PFSK-1 (cell line): Measurements from ENCODE around the gene JAM3.

Experiments used
- FOXP2 ChIP-seq: optimal IDR thresholded peaks from 2 replicates; pipeline ENCODE3; 2011; ENCODE audit warnings: borderline replicate concordance, control low read depth, inconsistent platforms; ENCODE audit not compliant: insufficient read depth; ENCODE audit errors: extremely low read length, extremely low read depth
- POLR2AphosphoS5 ChIP-seq: IDR thresholded peaks from 2 replicates; pipeline ENCODE4 v1.6.1; 2012; ENCODE audit warnings: low read depth, mild to moderate bottlenecking, control low read depth, low read length, moderate library complexity
- SIN3A ChIP-seq: IDR thresholded peaks from 2 replicates; pipeline ENCODE4 v1.6.1; 2012; ENCODE audit warnings: mild to moderate bottlenecking, low read length, moderate library complexity, borderline replicate concordance; ENCODE audit not compliant: insufficient read depth
- TAF1 ChIP-seq: IDR thresholded peaks from 2 replicates; pipeline ENCODE4 v1.6.1; 2012; ENCODE audit warnings: low read length, control low read depth, borderline replicate concordance; ENCODE audit not compliant: insufficient read depth
- TF ChIP-seq, protein P1 (sequence below), 2 experiments: IDR thresholded peaks; 2 replicates each; pipeline versions ENCODE4 v1.6.1 to v1.8.0; 2011 to 2012; ENCODE audit warnings: low read depth in 2 of 2, low read length in 2 of 2, control low read depth in 1 of 2, inconsistent platforms in 1 of 2, mild to moderate bottlenecking in 1 of 2, moderate library complexity in 1 of 2; ENCODE audit not compliant: insufficient read depth in 1 of 2

GRCh38 chr11:134033276-134033675 is 35.6 kb upstream of the JAM3 start:
- TF ChIP-seq SIN3A (no peak), TAF1 (no peak), POLR2AphosphoS5 (no peak), FOXP2 (no peak)
- TF ChIP-seq, protein P1, sequence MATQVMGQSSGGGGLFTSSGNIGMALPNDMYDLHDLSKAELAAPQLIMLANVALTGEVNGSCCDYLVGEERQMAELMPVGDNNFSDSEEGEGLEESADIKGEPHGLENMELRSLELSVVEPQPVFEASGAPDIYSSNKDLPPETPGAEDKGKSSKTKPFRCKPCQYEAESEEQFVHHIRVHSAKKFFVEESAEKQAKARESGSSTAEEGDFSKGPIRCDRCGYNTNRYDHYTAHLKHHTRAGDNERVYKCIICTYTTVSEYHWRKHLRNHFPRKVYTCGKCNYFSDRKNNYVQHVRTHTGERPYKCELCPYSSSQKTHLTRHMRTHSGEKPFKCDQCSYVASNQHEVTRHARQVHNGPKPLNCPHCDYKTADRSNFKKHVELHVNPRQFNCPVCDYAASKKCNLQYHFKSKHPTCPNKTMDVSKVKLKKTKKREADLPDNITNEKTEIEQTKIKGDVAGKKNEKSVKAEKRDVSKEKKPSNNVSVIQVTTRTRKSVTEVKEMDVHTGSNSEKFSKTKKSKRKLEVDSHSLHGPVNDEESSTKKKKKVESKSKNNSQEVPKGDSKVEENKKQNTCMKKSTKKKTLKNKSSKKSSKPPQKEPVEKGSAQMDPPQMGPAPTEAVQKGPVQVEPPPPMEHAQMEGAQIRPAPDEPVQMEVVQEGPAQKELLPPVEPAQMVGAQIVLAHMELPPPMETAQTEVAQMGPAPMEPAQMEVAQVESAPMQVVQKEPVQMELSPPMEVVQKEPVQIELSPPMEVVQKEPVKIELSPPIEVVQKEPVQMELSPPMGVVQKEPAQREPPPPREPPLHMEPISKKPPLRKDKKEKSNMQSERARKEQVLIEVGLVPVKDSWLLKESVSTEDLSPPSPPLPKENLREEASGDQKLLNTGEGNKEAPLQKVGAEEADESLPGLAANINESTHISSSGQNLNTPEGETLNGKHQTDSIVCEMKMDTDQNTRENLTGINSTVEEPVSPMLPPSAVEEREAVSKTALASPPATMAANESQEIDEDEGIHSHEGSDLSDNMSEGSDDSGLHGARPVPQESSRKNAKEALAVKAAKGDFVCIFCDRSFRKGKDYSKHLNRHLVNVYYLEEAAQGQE (IDR thresholded peaks at IDR 0.05; ENCODE audit: insufficient read depth in 1 of 2, low read depth in 2 of 2, low read length in 2 of 2), result no peak
